GM15510 (cell line): ENCODE results near the gene SLC39A11.

Source experiments
- POLR2A ChIP-seq: IDR thresholded peaks from 3 replicates; pipeline ENCODE4 v1.6.1; 2011; ENCODE audit warnings: borderline replicate concordance; ENCODE audit not compliant: insufficient read length; ENCODE audit errors: extremely low read depth

The SLC39A11 gene

GRCh38 chr17:72943826-72944689, 148.4 kb downstream of the SLC39A11 start:
- no peak for TF ChIP-seq POLR2A

GRCh38 chr17:72942579-72942978, 149.9 kb downstream of the SLC39A11 start:
- no peak for TF ChIP-seq POLR2A

DNA sequence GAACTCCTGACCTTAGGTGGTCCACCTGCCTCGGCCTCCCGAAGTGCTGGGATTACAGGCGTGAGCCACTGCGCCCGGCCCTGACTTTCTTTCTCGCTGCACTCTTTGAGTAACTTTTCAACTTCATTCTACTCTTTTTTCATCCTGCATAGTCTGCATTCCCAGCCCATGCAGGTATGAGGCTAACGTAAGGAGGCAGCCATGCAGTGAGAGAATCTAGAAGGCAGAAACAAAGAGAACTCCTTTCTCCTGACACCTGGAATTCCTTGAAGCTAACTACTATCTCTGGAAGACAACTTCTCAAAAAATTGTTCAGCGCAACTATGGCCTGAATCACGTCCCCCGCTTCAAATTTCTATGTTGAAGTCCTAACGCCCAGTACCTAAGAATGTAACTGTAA, 152.0 kb downstream of the SLC39A11 start:
- no peak for TF ChIP-seq POLR2A

DNA sequence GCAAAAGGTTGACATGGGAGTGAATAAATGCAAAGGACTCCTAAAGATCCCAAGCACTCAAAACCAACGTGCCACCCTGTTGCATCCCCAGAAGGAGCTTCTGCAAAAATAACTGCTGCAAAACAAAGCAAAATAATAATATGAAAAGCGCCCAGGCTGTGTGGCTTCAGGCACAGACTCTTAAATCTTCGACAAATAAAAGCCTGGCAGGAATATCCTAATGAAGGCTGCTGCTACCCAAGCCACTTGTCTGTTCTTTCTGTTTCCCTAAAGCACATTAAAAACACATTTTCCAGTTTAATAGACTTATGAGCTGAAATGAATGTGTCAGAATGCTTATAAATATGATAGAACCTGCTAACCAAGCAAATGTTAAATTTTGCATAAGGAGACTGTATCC, 154.0 kb downstream of the SLC39A11 start:
- no peak for TF ChIP-seq POLR2A

- TF ChIP-seq POLR2A, result no peak
These were observed 154.8 kb downstream of the SLC39A11 start for GRCh38 chr17:72937707-72938106.

- TF ChIP-seq POLR2A, result no peak
These were observed 156.5 kb downstream of the SLC39A11 start for GRCh38 chr17:72935984-72936383.

DNA sequence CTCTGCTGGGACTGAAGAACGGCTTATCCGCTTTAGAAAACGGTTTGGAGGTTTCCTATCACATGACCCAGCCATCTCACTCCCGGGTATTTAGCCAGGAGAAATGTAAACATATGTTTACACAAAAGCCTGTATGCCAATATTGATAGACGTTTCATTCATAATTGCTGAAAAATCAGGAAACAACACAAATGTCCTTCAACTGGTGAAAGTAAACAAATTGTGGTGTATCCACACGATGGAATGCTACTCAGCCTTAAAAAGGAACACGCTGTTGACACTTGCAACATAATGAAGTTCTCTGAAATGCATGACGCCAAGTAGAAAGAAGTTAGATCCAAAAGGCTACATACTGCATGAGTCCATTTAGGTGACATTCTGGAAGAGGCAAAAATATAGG, 157.6 kb downstream of the SLC39A11 start:
- no peak for TF ChIP-seq POLR2A

DNA sequence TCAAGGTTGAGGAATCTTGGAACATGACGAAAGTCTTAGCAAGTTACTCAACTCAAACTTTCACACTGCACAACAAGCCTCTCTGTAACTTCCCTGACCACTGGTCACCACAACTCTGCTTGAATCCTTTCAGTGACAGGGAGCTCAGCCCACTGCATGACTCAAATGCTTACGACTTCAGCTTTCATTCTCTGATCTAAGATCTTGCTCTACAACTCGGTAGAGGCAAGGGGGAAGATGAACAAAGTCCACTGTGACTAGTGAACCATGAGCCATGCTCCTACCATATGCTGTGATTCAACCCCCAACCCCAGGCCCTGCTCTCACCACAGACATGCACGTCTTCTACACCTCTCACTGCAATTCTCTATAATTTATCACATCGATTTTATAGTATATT, 160.9 kb downstream of the SLC39A11 start:
- no peak for TF ChIP-seq POLR2A

DNA sequence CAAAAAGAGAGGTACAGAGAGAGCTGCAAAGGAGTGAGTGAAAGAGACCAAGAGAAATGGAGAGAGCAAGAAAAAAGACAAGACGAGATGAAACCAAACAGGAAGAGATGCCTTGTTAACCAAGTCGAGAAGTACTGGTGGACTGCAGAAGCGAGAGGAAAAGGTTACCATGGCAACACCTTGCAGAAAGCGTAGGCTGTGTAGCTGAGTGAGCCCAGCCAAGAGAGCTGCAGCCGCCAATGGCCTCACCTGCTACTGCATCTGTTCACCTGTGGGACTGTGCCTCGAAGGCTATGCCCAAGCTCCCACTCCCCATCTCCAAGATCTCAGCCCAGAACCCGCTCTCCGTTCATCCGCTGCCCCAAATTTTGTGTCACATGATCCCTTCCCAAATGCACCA, 161.3 kb downstream of the SLC39A11 start:
- no peak for TF ChIP-seq POLR2A

- TF ChIP-seq POLR2A, result no peak
These were observed 162.5 kb downstream of the SLC39A11 start for GRCh38 chr17:72930031-72930430.

DNA sequence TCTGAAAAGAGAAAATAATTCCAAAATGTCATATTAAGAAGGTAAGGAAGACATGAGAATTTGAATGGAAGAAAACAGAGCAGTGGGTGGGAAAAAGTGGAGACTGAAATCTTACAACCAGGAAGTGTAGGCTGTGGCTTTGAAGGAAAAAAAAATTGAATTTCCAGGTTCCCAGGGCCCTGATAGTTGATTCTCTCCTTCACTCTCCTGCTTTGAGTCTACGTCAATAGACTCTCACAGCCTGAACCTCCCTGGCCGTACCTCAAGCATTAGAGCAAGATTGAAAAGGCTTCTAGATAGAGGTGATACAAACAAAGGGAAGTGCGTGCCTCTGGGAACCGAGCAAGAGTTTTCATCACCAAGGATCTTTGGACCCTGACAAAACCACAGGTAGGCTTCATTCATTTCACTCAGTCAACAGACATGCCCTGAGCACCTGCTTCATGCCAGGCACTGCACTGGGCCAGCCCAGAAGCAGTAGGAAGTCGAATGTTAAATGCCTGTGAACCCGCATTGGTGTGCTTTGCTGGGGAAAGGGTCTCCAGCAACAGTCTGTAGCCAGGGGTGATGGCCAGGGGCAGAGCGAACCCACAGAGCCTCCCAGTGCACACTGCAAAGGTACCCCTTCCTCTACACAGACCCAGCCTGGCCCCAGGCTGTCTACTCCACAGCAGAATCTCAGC, 163.9 kb downstream of the SLC39A11 start:
- no peak for TF ChIP-seq POLR2A

- TF ChIP-seq POLR2A, result no peak
These were observed 164.7 kb downstream of the SLC39A11 start for GRCh38 chr17:72927760-72928159.

GRCh38 chr17:72927146-72927545, 165.3 kb downstream of the SLC39A11 start:
- no peak for TF ChIP-seq POLR2A

- no peak for TF ChIP-seq POLR2A
These were observed 166.3 kb downstream of the SLC39A11 start for GRCh38 chr17:72926171-72926570.

GRCh38 chr17:72924196-72924595, 168.3 kb downstream of the SLC39A11 start:
- TF ChIP-seq POLR2A, result no peak

GRCh38 chr17:72922219-72922618, 170.3 kb downstream of the SLC39A11 start:
- no peak for TF ChIP-seq POLR2A

- TF ChIP-seq POLR2A, result no peak
These were observed 171.0 kb downstream of the SLC39A11 start for GRCh38 chr17:72921347-72922054.
